ENCODE data around the gene PLA2G4B. TPM values are rescaled to one million over a fixed set of nuclear protein-coding genes. Genes with fewer than 3 reads are reported as not detected.

The PLA2G4B gene
- total and polyA plus RNA-seq, 2 of the 8 experiments (the other 6 are each of a cell fraction or from before 2014, with no cell fraction given), result 4.2 to 9.2 TPM

GRCh38 chr15:41856262-41856661 lies 17.6 kb downstream of the PLA2G4B start:
- H3K18ac ChIP-seq (ENCODE audit: extremely low read depth, low read length), result no peak overlapping the region
- H2BK12ac ChIP-seq (ENCODE audit: low read depth, low read length), result no peak overlapping the region
- H3K9ac ChIP-seq (replicated peaks in 1 of 4; ENCODE audit: extremely low read depth in 1 of 4, low read depth in 3 of 4, low read length in 3 of 4), result no peak overlapping the region
- H3K9me3 ChIP-seq (ENCODE audit: insufficient read depth in 2 of 2, low read depth in 1 of 2, low read length in 1 of 2), result no peaks in the 10 kb centered on the region
- H2BK20ac ChIP-seq (ENCODE audit: low read length), result no peak overlapping the region
- no peak overlapping the region for H3K56ac ChIP-seq (replicated peaks; ENCODE audit: insufficient read length, low read depth, low read length)
- H4K5ac ChIP-seq (ENCODE audit: insufficient read length, low read depth, low read length), result no peak overlapping the region
- H2BK120ac ChIP-seq (replicated peaks; ENCODE audit: low read depth, low read length), result no peak overlapping the region
- H3K36me3 ChIP-seq (ENCODE audit: control insufficient read depth in 2 of 4, insufficient read depth in 4 of 4, low read length in 3 of 4), result no peaks in the 10 kb centered on the region
- no peak overlapping the region for H3K27ac ChIP-seq (ENCODE audit: low read depth, low read length)
- H3K23me2 ChIP-seq (ENCODE audit: low read depth, low read length), result 0 out of 2 replicates have a peak, but pooled peaks cover under 1% of the 10 kb centered on the region
- H3K14ac ChIP-seq (ENCODE audit: insufficient read length), result no peak overlapping the region
- no peaks in the 10 kb centered on the region; a peak in 1 of 7 replicates for H3K27me3 ChIP-seq (replicated peaks in 1 of 4; ENCODE audit: control insufficient read depth in 3 of 4, extremely low read depth in 1 of 4, insufficient read depth in 3 of 4, low read length in 3 of 4)
- H3K4me3 ChIP-seq (ENCODE audit: extremely low read depth in 1 of 4, insufficient read depth in 2 of 4, low read depth in 3 of 4, low read length in 4 of 4), result no peak overlapping the region
- H3K4ac ChIP-seq (replicated peaks; ENCODE audit: insufficient read length, low read depth, low read length), result no peak overlapping the region
- H4K20me1 ChIP-seq (replicated peaks in 1 of 2; ENCODE audit: control insufficient read depth in 1 of 2, insufficient read depth in 2 of 2, low read length in 2 of 2), result no peaks in the 10 kb centered on the region
- no peak overlapping the region for H2AK5ac ChIP-seq (ENCODE audit: low read depth, low read length)
- FAIRE-seq, result no peak
- ChIA-PET CTCF (ENCODE audit: partially characterized antibody) (interaction anchor here (1.3 to 3.5 kb wide), 2 partner anchors 11 kb away, joined by 5 to 17 read pairs; no protein-coding TSS in a partner anchor), POLR2A (ENCODE audit: partially characterized antibody) (interaction anchor here (1.1 to 1.7 kb wide), 2 partner anchors 12 to 30 kb away, joined by 3 to 5 read pairs; no protein-coding TSS in a partner anchor)
- peaks cover 0 to 11% (median 2%) of the 10 kb centered on the region in 4 experiments; a peak in 3 of 7 replicates for H3K4me1 ChIP-seq (replicated peaks in 1 of 4; ENCODE audit: control insufficient read depth in 3 of 4, insufficient read depth in 4 of 4, low read length in 3 of 4)
- H3K79me2 ChIP-seq (ENCODE audit: control insufficient read depth in 1 of 2, insufficient read depth in 2 of 2, low read length in 2 of 2), result no peaks in the 10 kb centered on the region
- WGBS, 2 experiments (ENCODE audit: extremely low coverage in 1 of 2, insufficient coverage in 1 of 2, insufficient read length in 1 of 2, insufficient replicate concordance in 2 of 2, low coverage in 1 of 2, low lambda C conversion rate in 2 of 2, missing lambda C conversion rate in 1 of 2), result 94% methylated on average over 17 of the region's 17 CpGs; no CpG with 5 or more reads in 1 of the 2 experiments
- no peak overlapping the region for H2BK15ac ChIP-seq (ENCODE audit: low read length)
- no peak for DNase-seq (ENCODE audit: low read depth in 1 of 2, low spot score in 2 of 2)
- H2AFZ ChIP-seq (ENCODE audit: low read length), result no peak overlapping the region
- peak overlapping the region; percentile 87; the same call in 1 of the 2 replicates for H4K8ac ChIP-seq (ENCODE audit: extremely low read depth, insufficient read depth, low read length)
- H3K4me2 ChIP-seq (ENCODE audit: insufficient read depth in 1 of 2, low read depth in 2 of 2, low read length in 2 of 2), result no peak overlapping the region
- no peak overlapping the region for H2BK5ac ChIP-seq (ENCODE audit: low read depth, low read length)
- H3K79me1 ChIP-seq (ENCODE audit: low read depth, low read length), result no peaks in the 10 kb centered on the region
- TF ChIP-seq MAX (IDR thresholded peaks at IDR 0.05) (no peak), TBP (IDR thresholded peaks at IDR 0.05; ENCODE audit: low read depth, low read length) (no peak), SRF (IDR thresholded peaks at IDR 0.05; ENCODE audit: low read depth, low read length) (no peak), USF2 (IDR thresholded peaks at IDR 0.05; ENCODE audit: low read length) (no peak), EGR1 (IDR thresholded peaks at IDR 0.05; ENCODE audit: borderline replicate concordance, low read depth, low read length) (no peak), SIRT6 (IDR thresholded peaks at IDR 0.05; ENCODE audit: low read length) (no peak)
- H4K91ac ChIP-seq (replicated peaks; ENCODE audit: insufficient read length, low read length), result no peak overlapping the region
- H3K23ac ChIP-seq (ENCODE audit: insufficient read length), result no peak overlapping the region
